GM12878 (cell line): ENCODE measurements around the gene CNOT3. TPM values are rescaled to one million over a fixed set of nuclear protein-coding genes. Genes with fewer than 3 reads are reported as not detected.

Source experiments
- BACH1 ChIP-seq: fragments of 450-650 bp; IDR thresholded peaks from 2 replicates; pipeline ENCODE4 v1.6.1; 2017; ENCODE audit warnings: mild to moderate bottlenecking, borderline replicate concordance
- CREM ChIP-seq: IDR thresholded peaks from 2 replicates; pipeline ENCODE4 v1.6.1; 2014; ENCODE audit warnings: antibody characterized with exemption, low read depth
- EGR1 ChIP-seq, 2 experiments: IDR thresholded peaks; 1 replicate in 1 of 2; 2 replicates in 1 of 2; pipeline ENCODE4 v1.6.1; 2011 to 2012; ENCODE audit warnings: low read depth in 2 of 2, low read length in 2 of 2, borderline replicate concordance in 1 of 2, mild to moderate bottlenecking in 1 of 2, moderate library complexity in 1 of 2
- FOS ChIP-seq: IDR thresholded peaks from 3 replicates; pipeline ENCODE4 v1.6.1; 2011; ENCODE audit warnings: borderline replicate concordance; ENCODE audit not compliant: insufficient read length; ENCODE audit errors: extremely low read depth
- IKZF2 ChIP-seq, 2 experiments: fragments of 450-650 bp; IDR thresholded peaks; 2 replicates each; pipeline ENCODE4 v1.6.1; 2017; ENCODE audit warnings: mild to moderate bottlenecking in 2 of 2, moderate library complexity in 2 of 2
- MEF2B ChIP-seq: fragments of 450-650 bp; IDR thresholded peaks from 2 replicates; pipeline ENCODE4 v1.6.1; 2018; ENCODE audit warnings: mild to moderate bottlenecking, moderate library complexity; ENCODE audit not compliant: partially characterized antibody, poor library complexity, severe bottlenecking
- MXI1 ChIP-seq: fragments of 150-350 bp; IDR thresholded peaks from 2 replicates; pipeline ENCODE4 v1.6.1; 2011; ENCODE audit warnings: low read depth, mild to moderate bottlenecking, inconsistent platforms, low read length, improper control_type of control experiment
- NFYB ChIP-seq: IDR thresholded peaks from 2 replicates; pipeline ENCODE4 v1.6.1; 2011; ENCODE audit warnings: low read depth, mild to moderate bottlenecking, low read length, improper control_type of control experiment, moderate library complexity; ENCODE audit not compliant: insufficient read depth
- POLR2A ChIP-seq: IDR thresholded peaks from 2 replicates; pipeline ENCODE4 v1.6.1; 2011; ENCODE audit warnings: low read depth, mild to moderate bottlenecking, low read length
- RB1 ChIP-seq: fragments of 450-650 bp; formaldehyde crosslinking; IDR thresholded peaks from 2 replicates; pipeline ENCODE4 v1.6.1; 2017; ENCODE audit warnings: mild to moderate bottlenecking, borderline replicate concordance
- SMAD5 ChIP-seq: IDR thresholded peaks from 2 replicates; pipeline ENCODE4 v1.6.1; 2016; ENCODE audit warnings: antibody characterized with exemption, low read depth
- STAT3 ChIP-seq: IDR thresholded peaks from 2 replicates; pipeline ENCODE4 v1.6.1; 2011; ENCODE audit warnings: low read depth, low read length, improper control_type of control experiment
- TBL1XR1 ChIP-seq: IDR thresholded peaks from 2 replicates; pipeline ENCODE4 v1.6.1; 2012; ENCODE audit warnings: low read depth, low read length, improper control_type of control experiment
- TCF12 ChIP-seq: IDR thresholded peaks from 2 replicates; pipeline ENCODE4 v1.6.1; 2011; ENCODE audit warnings: low read depth, mild to moderate bottlenecking, low read length
- polyA plus RNA-seq, 11 experiments: library from polyadenylated mRNA; depleted of rRNA in 4 of 11; unstranded in 6 of 11; stranded (reverse) in 5 of 11; fragments of >200 nt; fragmentation: Nextera tagmentation in 4 of 11; fragmentation: Illumina TruSeq in 1 of 11; extraction: Ambion mirVana in 4 of 11; extraction: Trizol in 1 of 11; gene quantifications; 1 replicate in 1 of 11; 2 replicates in 10 of 11; pipeline versions ENCODE4 v1.2.1 to v1.2.3, GENCODE V29; 2011 to 2016; ENCODE audit warnings: inconsistent platforms in 2 of 11, missing spikeins in 2 of 11, low read depth in 1 of 11
- total RNA-seq, 4 experiments: library from RNA; depleted of rRNA in 3 of 4; stranded (reverse); fragments of >200 nt in 3 of 4; fragmentation: Illumina TruSeq in 1 of 4; extraction: Trizol in 1 of 4; gene quantifications; 2 replicates each; pipeline versions ENCODE4 v1.2.1 to v1.2.3, GENCODE V29; 2013 to 2021
- TF ChIP-seq, protein P1 (sequence below): fragments of 450-650 bp; IDR thresholded peaks from 2 replicates; pipeline ENCODE4 v1.6.1; 2016; ENCODE audit warnings: mild to moderate bottlenecking, moderate library complexity, borderline replicate concordance
- TF ChIP-seq, protein P2 (sequence below): fragments of 450-650 bp; formaldehyde crosslinking; IDR thresholded peaks from 2 replicates; pipeline ENCODE4 v1.5.0; 2022; ENCODE audit warnings: mild to moderate bottlenecking, missing genetic modification characterization
- TF ChIP-seq, protein P3 (sequence below): IDR thresholded peaks from 2 replicates; pipeline ENCODE4 v1.6.1; 2012; ENCODE audit warnings: low read depth, low read length, improper control_type of control experiment
- TF ChIP-seq, protein P4 (sequence below): fragments of 450-650 bp; conservative IDR thresholded peaks from 2 replicates; pipeline ENCODE4 v1.6.1; 2017; ENCODE audit warnings: mild to moderate bottlenecking, moderate library complexity

CNOT3 gene
- total and polyA plus RNA-seq, 10 of the 15 experiments (the other 5 are each of a cell fraction or from before 2014, with no cell fraction given) = 0.14 to 45.1 (median 14.0) TPM

DNA sequence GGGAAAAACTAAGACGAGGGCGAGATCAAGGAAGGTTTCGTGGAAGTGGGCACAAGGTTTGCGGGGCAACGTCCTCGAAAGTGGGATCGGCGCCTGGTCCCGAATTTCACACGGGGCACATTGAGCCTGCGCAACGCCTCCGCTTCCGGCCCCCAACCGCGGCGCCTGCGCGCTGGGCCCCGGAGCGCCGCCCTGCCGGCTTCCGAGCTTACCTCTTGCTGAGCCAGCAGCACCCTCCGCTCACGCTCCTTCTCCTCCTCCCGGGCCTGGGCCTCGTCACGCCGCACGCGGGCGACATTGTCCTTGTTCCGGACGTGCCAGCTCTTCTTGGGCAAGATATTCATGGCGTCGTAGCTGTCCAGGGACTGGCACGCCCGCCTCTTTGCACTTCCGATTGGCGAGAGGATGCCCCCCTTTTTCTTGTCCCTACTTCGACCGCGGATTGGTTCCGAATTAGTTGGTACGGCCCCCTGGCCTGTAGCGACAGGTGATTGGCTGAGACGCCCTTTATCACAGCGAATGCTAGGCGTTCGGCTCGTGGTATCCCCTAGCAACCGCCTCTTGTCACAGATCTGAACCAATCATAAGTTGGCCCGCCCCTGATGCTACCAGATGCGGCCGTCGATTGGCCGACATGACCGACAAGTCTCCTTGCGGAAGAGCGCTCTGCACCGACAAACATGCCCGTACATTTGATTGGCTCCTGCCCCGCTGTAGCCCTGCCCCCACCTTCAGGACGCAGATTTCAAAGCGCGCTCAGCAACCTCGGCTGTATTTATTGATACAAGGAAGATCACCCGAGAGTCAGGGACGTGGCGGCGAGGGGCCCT is 22.0 kb downstream of the CNOT3 start, which contains the start of gene LENG1 (continued):
- TF ChIP-seq MXI1 = peak; percentile 98
- peak; percentile 68; the same call in 1 of the 2 replicates for TF ChIP-seq RB1
- TF ChIP-seq BACH1 = no peak; the same call in 1 of the 2 replicates
- TF ChIP-seq, protein P1, sequence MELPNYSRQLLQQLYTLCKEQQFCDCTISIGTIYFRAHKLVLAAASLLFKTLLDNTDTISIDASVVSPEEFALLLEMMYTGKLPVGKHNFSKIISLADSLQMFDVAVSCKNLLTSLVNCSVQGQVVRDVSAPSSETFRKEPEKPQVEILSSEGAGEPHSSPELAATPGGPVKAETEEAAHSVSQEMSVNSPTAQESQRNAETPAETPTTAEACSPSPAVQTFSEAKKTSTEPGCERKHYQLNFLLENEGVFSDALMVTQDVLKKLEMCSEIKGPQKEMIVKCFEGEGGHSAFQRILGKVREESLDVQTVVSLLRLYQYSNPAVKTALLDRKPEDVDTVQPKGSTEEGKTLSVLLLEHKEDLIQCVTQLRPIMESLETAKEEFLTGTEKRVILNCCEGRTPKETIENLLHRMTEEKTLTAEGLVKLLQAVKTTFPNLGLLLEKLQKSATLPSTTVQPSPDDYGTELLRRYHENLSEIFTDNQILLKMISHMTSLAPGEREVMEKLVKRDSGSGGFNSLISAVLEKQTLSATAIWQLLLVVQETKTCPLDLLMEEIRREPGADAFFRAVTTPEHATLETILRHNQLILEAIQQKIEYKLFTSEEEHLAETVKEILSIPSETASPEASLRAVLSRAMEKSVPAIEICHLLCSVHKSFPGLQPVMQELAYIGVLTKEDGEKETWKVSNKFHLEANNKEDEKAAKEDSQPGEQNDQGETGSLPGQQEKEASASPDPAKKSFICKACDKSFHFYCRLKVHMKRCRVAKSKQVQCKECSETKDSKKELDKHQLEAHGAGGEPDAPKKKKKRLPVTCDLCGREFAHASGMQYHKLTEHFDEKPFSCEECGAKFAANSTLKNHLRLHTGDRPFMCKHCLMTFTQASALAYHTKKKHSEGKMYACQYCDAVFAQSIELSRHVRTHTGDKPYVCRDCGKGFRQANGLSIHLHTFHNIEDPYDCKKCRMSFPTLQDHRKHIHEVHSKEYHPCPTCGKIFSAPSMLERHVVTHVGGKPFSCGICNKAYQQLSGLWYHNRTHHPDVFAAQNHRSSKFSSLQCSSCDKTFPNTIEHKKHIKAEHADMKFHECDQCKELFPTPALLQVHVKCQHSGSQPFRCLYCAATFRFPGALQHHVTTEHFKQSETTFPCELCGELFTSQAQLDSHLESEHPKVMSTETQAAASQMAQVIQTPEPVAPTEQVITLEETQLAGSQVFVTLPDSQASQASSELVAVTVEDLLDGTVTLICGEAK = peak; percentile 89
- peak; percentile 67 for TF ChIP-seq MEF2B
- peak; percentile 94 for TF ChIP-seq POLR2A
- peak; percentile 89 for TF ChIP-seq FOS
- TF ChIP-seq STAT3 = no peak
- TF ChIP-seq EGR1 (IDR thresholded peaks at IDR 0.05; ENCODE audit: borderline replicate concordance in 1 of 2, low read depth in 2 of 2, low read length in 2 of 2) = peak; percentile 62 to 98
- TF ChIP-seq, protein P2, sequence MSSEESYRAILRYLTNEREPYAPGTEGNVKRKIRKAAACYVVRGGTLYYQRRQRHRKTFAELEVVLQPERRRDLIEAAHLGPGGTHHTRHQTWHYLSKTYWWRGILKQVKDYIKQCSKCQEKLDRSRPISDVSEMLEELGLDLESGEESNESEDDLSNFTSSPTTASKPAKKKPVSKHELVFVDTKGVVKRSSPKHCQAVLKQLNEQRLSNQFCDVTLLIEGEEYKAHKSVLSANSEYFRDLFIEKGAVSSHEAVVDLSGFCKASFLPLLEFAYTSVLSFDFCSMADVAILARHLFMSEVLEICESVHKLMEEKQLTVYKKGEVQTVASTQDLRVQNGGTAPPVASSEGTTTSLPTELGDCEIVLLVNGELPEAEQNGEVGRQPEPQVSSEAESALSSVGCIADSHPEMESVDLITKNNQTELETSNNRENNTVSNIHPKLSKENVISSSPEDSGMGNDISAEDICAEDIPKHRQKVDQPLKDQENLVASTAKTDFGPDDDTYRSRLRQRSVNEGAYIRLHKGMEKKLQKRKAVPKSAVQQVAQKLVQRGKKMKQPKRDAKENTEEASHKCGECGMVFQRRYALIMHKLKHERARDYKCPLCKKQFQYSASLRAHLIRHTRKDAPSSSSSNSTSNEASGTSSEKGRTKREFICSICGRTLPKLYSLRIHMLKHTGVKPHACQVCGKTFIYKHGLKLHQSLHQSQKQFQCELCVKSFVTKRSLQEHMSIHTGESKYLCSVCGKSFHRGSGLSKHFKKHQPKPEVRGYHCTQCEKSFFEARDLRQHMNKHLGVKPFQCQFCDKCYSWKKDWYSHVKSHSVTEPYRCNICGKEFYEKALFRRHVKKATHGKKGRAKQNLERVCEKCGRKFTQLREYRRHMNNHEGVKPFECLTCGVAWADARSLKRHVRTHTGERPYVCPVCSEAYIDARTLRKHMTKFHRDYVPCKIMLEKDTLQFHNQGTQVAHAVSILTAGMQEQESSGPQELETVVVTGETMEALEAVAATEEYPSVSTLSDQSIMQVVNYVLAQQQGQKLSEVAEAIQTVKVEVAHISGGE (CRISPR knock-in tag) = 0 out of 2 replicates have a peak, but pooled peaks have one; percentile 25
- peak; percentile 98 for TF ChIP-seq NFYB
- TF ChIP-seq, protein P3, sequence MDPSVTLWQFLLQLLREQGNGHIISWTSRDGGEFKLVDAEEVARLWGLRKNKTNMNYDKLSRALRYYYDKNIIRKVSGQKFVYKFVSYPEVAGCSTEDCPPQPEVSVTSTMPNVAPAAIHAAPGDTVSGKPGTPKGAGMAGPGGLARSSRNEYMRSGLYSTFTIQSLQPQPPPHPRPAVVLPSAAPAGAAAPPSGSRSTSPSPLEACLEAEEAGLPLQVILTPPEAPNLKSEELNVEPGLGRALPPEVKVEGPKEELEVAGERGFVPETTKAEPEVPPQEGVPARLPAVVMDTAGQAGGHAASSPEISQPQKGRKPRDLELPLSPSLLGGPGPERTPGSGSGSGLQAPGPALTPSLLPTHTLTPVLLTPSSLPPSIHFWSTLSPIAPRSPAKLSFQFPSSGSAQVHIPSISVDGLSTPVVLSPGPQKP = peak; percentile 55
- TF ChIP-seq CREM = peak; percentile 70; the same call in 1 of the 2 replicates
- TF ChIP-seq TBL1XR1 = 0 out of 2 replicates have a peak, but pooled peaks have one; percentile 25
- TF ChIP-seq SMAD5 = peak; percentile 67; the same call in 1 of the 2 replicates
- TF ChIP-seq, protein P4, sequence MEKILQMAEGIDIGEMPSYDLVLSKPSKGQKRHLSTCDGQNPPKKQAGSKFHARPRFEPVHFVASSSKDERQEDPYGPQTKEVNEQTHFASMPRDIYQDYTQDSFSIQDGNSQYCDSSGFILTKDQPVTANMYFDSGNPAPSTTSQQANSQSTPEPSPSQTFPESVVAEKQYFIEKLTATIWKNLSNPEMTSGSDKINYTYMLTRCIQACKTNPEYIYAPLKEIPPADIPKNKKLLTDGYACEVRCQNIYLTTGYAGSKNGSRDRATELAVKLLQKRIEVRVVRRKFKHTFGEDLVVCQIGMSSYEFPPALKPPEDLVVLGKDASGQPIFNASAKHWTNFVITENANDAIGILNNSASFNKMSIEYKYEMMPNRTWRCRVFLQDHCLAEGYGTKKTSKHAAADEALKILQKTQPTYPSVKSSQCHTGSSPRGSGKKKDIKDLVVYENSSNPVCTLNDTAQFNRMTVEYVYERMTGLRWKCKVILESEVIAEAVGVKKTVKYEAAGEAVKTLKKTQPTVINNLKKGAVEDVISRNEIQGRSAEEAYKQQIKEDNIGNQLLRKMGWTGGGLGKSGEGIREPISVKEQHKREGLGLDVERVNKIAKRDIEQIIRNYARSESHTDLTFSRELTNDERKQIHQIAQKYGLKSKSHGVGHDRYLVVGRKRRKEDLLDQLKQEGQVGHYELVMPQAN = peak; percentile 99
- TF ChIP-seq IKZF2 (IDR thresholded peaks at IDR 0.05) = no peak; a peak in 1 of 4 replicates
- 0 out of 2 replicates have a peak, but pooled peaks have one; percentile 18 for TF ChIP-seq TCF12
